Lung (tissue), 12 donors: ENCODE measurements around the gene ACTN4. TPM values are rescaled to one million over a fixed set of nuclear protein-coding genes. Genes with fewer than 3 reads are reported as not detected.

Source experiments
- ATAC-seq: fragments of 200-7000 bp; cut with Tn5 transposase; one replicate; pipeline ENCODE4 v1.9.1; 2020; ENCODE audit warnings: moderate number of reproducible peaks; ENCODE audit not compliant: insufficient read depth, low FRiP score
- DNase-seq, 3 donors: peaks; one replicate each; pipeline ENCODE4 v3.0.0-alpha.2; 2013 to 2017
- H3K27ac ChIP-seq, 2 donors: one replicate each; pipeline ENCODE4 v1.5.1; 2013; ENCODE audit warnings: mild to moderate bottlenecking in 2 of 2, moderate library complexity in 2 of 2, control low read depth in 1 of 2, inconsistent platforms in 1 of 2, low read depth in 1 of 2, low read length in 1 of 2
- H3K27me3 ChIP-seq, 3 donors: one replicate each; pipeline ENCODE4 v1.5.1; 2013; ENCODE audit warnings: low read length in 2 of 3; ENCODE audit not compliant: control insufficient read depth in 3 of 3, insufficient read depth in 3 of 3
- H3K36me3 ChIP-seq, 4 donors: one replicate each; pipeline ENCODE4 v1.5.1; 2013; ENCODE audit warnings: low read length in 4 of 4, mild to moderate bottlenecking in 1 of 4, moderate library complexity in 1 of 4; ENCODE audit not compliant: control insufficient read depth in 4 of 4, insufficient read depth in 4 of 4
- H3K4me1 ChIP-seq, 5 donors: one replicate each; pipeline ENCODE4 v1.5.1; 2013; ENCODE audit warnings: low read length in 5 of 5, mild to moderate bottlenecking in 2 of 5, moderate library complexity in 1 of 5; ENCODE audit not compliant: control insufficient read depth in 5 of 5, insufficient read depth in 5 of 5
- H3K4me3 ChIP-seq: one replicate; pipeline ENCODE4 v1.5.1; 2013; ENCODE audit warnings: mild to moderate bottlenecking, control low read depth, moderate library complexity
- H3K9ac ChIP-seq, 2 donors: one replicate each; pipeline ENCODE4 v1.5.1; 2013; ENCODE audit warnings: low read length in 2 of 2, control low read depth in 1 of 2; ENCODE audit not compliant: insufficient read depth in 1 of 2
- H3K9me3 ChIP-seq, 4 donors: one replicate each; pipeline ENCODE4 v1.5.1; 2013; ENCODE audit warnings: low read length in 3 of 4, mild to moderate bottlenecking in 1 of 4, moderate library complexity in 1 of 4; ENCODE audit not compliant: control insufficient read depth in 4 of 4, insufficient read depth in 3 of 4
- CTCF ChIP-seq: IDR thresholded peaks from 2 replicates; pipeline ENCODE4 v1.5.1; 2012; ENCODE audit warnings: mild to moderate bottlenecking; ENCODE audit errors: control extremely low read depth, extremely low read depth
- WGBS, 2 donors: extraction: QIAGEN DNeasy Blood & Tissue Kit; methylation state at CpG; one replicate each; pipeline ENCODE4 v1.1.7; 2013; 5-methylcytosine and 5-hydroxymethylcytosine counted together
- polyA plus RNA-seq, 2 donors: library from polyadenylated mRNA; stranded (reverse); fragments of 200-250 nt; gene quantifications; one replicate each; pipeline ENCODE4 v1.2.1, GENCODE V29; 2013
- total RNA-seq, 2 donors: library from RNA; depleted of rRNA in 1 of 2; stranded (reverse); fragments of >200 nt in 1 of 2; gene quantifications; one replicate each; pipeline ENCODE4 v1.2.1, GENCODE V29; 2014 to 2021
- donor health status: control.
- donor health status: control.
- donor health status: Bipolar disorder and iron deficiency.
- donor health status: healthy.
- donor health status: DM: yes; HTN: yes; CAD: no.

ACTN4 gene
- total and polyA plus RNA-seq, 4 donors: 229 to 552 (median 367) TPM

GRCh38 chr19:38663156-38663651 is 15.8 kb downstream of the ACTN4 start:
- no peak for DNase-seq
- ATAC-seq: no peak
- WGBS, 2 donors: 75 to 76% methylated on average over 22 of the region's 22 CpGs
- H3K4me3 ChIP-seq: no peak overlapping the region
- H3K4me1 ChIP-seq: peaks cover 48 to 90% (median 66%) of the 10 kb centered on the region in 5 donors
- TF ChIP-seq CTCF: no peak
- no peaks in the 10 kb centered on the region for H3K9me3 ChIP-seq
- H3K27me3 ChIP-seq: no peaks in the 10 kb centered on the region
- H3K27ac ChIP-seq: peak overlapping the region; percentile 94 to 95
- H3K36me3 ChIP-seq: peaks cover 0 to 5% (median 2%) of the 10 kb centered on the region in 4 donors
- no peak overlapping the region for H3K9ac ChIP-seq

- no peak for TF ChIP-seq CTCF
- DNase-seq (no peak), ATAC-seq (no peak)
Measured at GRCh38 chr19:38663957-38664502, 16.6 kb downstream of the ACTN4 start.

GRCh38 chr19:38664503-38665211 is 17.2 kb downstream of the ACTN4 start:
- no peak for TF ChIP-seq CTCF
- DNase-seq: no peak
- Histone ChIP-seq H3K9me3 (no peaks in the 10 kb centered on the region), H3K36me3 (peaks cover 0 to 8% (median 3%) of the 10 kb centered on the region in 4 donors), H3K4me3 (no peak overlapping the region), H3K9ac (peak overlapping the region in 1 of 2 donors; percentile 38), H3K27me3 (no peaks in the 10 kb centered on the region), H3K27ac (peak overlapping the region; percentile 94 to 95), H3K4me1 (peaks cover 42 to 75% (median 65%) of the 10 kb centered on the region in 5 donors)
- ATAC-seq: no peak
- 28% methylated on average over 7 of the region's 7 CpGs for WGBS, 2 donors

More at GRCh38 chr19:38663957-38664502, 16.6 kb downstream of the ACTN4 start:
- H3K4me3 ChIP-seq: no peak overlapping the region
- peak overlapping the region; percentile 94 to 95 for H3K27ac ChIP-seq
- peak overlapping the region in 1 of 2 donors; percentile 3 for H3K9ac ChIP-seq
- peaks cover 46 to 82% (median 69%) of the 10 kb centered on the region in 5 donors for H3K4me1 ChIP-seq
- H3K27me3 ChIP-seq: no peaks in the 10 kb centered on the region
- no peaks in the 10 kb centered on the region for H3K9me3 ChIP-seq
- peaks cover 0 to 8% (median 2%) of the 10 kb centered on the region in 4 donors for H3K36me3 ChIP-seq
- 35 to 40% methylated on average over 19 of the region's 19 CpGs for WGBS, 2 donors
